SK-N-SH treated with all-trans-retinoic acid at 6 μM for 48 hours (cell line): Measurements from ENCODE around the gene ZNF358.

Experiments
- ATAC-seq: fragments of 200-7000 bp; cut with Tn5 transposase; 3 replicates; pipeline ENCODE4 v1.9.1; 2020; ENCODE audit warnings: mild to moderate bottlenecking, moderate library complexity
- BACH2 ChIP-seq: fragments of 250-450 bp; sonication (Bioruptor Pico); IDR thresholded peaks from 2 replicates; pipeline ENCODE4 v1.9.0; 2021; ENCODE audit warnings: mild to moderate bottlenecking, borderline replicate concordance
- CSDC2 ChIP-seq: fragments of 250-450 bp; sonication (Bioruptor Pico); IDR thresholded peaks from 2 replicates; pipeline ENCODE4 v1.5.0; 2020; ENCODE audit warnings: mild to moderate bottlenecking, moderate library complexity
- ESRRG ChIP-seq: fragments of 250-450 bp; sonication (Bioruptor Pico); IDR thresholded peaks from 2 replicates; pipeline ENCODE4 v1.6.1; 2021; ENCODE audit warnings: mild to moderate bottlenecking
- GLIS3 ChIP-seq: fragments of 250-450 bp; sonication (Bioruptor Pico); IDR thresholded peaks from 2 replicates; pipeline ENCODE4 v1.5.0; 2020; ENCODE audit warnings: mild to moderate bottlenecking, moderate library complexity
- OSR1 ChIP-seq: fragments of 250-450 bp; sonication (Bioruptor Pico); IDR thresholded peaks from 2 replicates; pipeline ENCODE4 v1.8.0; 2022; ENCODE audit warnings: moderate library complexity, mild to moderate bottlenecking, inconsistent platforms
- PATZ1 ChIP-seq: fragments of 250-450 bp; sonication (Bioruptor Pico); IDR thresholded peaks from 2 replicates; pipeline ENCODE4 v1.8.0; 2020; ENCODE audit warnings: mild to moderate bottlenecking, moderate library complexity, borderline replicate concordance
- POU6F1 ChIP-seq: fragments of 250-450 bp; sonication (Bioruptor Pico); IDR thresholded peaks from 2 replicates; pipeline ENCODE4 v1.8.0; 2021; ENCODE audit warnings: low read depth, mild to moderate bottlenecking, moderate library complexity, borderline replicate concordance
- PPARA ChIP-seq: fragments of 250-450 bp; sonication (Bioruptor Pico); IDR thresholded peaks from 2 replicates; pipeline ENCODE4 v1.5.0; 2020; ENCODE audit warnings: mild to moderate bottlenecking, borderline replicate concordance
- RARB ChIP-seq: fragments of 250-450 bp; sonication (Bioruptor Pico); IDR thresholded peaks from 2 replicates; pipeline ENCODE4 v1.8.0; 2021; ENCODE audit warnings: mild to moderate bottlenecking, moderate library complexity
- TCF4 ChIP-seq: fragments of 250-450 bp; sonication (Bioruptor Pico); IDR thresholded peaks from 2 replicates; pipeline ENCODE4 v1.8.0; 2021; ENCODE audit warnings: mild to moderate bottlenecking, moderate library complexity, borderline replicate concordance
- TOX ChIP-seq: fragments of 250-450 bp; sonication (Bioruptor Pico); IDR thresholded peaks from 2 replicates; pipeline ENCODE4 v1.8.0; 2021; ENCODE audit warnings: mild to moderate bottlenecking, moderate library complexity, borderline replicate concordance
- ZC3H10 ChIP-seq: fragments of 250-450 bp; sonication (Bioruptor Pico); IDR thresholded peaks from 2 replicates; pipeline ENCODE4 v1.5.1; 2021; ENCODE audit warnings: mild to moderate bottlenecking, moderate library complexity
- ZFP3 ChIP-seq: fragments of 250-450 bp; sonication (Bioruptor Pico); IDR thresholded peaks from 2 replicates; pipeline ENCODE4 v1.5.0; 2020; ENCODE audit warnings: mild to moderate bottlenecking, moderate library complexity
- ZFP30 ChIP-seq: fragments of 450-650 bp; formaldehyde crosslinking; IDR thresholded peaks from 2 replicates; pipeline ENCODE4 v1.5.0; 2022; ENCODE audit warnings: mild to moderate bottlenecking, moderate library complexity
- ZNF565 ChIP-seq: fragments of 450-650 bp; formaldehyde crosslinking; conservative IDR thresholded peaks from 2 replicates; pipeline ENCODE4 v1.5.0; 2020; ENCODE audit warnings: low read depth, mild to moderate bottlenecking, moderate library complexity
- ZNF70 ChIP-seq: fragments of 450-650 bp; formaldehyde crosslinking; IDR thresholded peaks from 2 replicates; pipeline ENCODE4 v1.5.0; 2020; ENCODE audit warnings: mild to moderate bottlenecking, moderate library complexity
- ZNF8 ChIP-seq: fragments of 450-650 bp; formaldehyde crosslinking; IDR thresholded peaks from 2 replicates; pipeline ENCODE4 v1.5.0; 2020; ENCODE audit warnings: mild to moderate bottlenecking, moderate library complexity
- TF ChIP-seq, protein P1 (sequence below): fragments of 250-450 bp; sonication (Bioruptor Pico); IDR thresholded peaks from 2 replicates; pipeline ENCODE4 v1.5.0; 2020; ENCODE audit warnings: mild to moderate bottlenecking, moderate library complexity
- TF ChIP-seq, protein P2 (sequence below): fragments of 250-450 bp; sonication (Bioruptor Pico); IDR thresholded peaks from 2 replicates; pipeline ENCODE4 v1.5.1; 2020; ENCODE audit warnings: low read depth, mild to moderate bottlenecking, moderate library complexity
- TF ChIP-seq, protein P3 (sequence below): fragments of 250-450 bp; sonication (Bioruptor Pico); IDR thresholded peaks from 2 replicates; pipeline ENCODE4 v1.5.1; 2021; ENCODE audit warnings: mild to moderate bottlenecking, moderate library complexity

ZNF358 gene

GRCh38 chr19:7558667-7559066, 42.8 kb downstream of the ZNF358 start (continued):
- TF ChIP-seq TCF4 (CRISPR knock-in tag): no peak

GRCh38 chr19:7559102-7559501, 43.2 kb downstream of the ZNF358 start:
- ATAC-seq: no peak
- TF ChIP-seq TCF4 (CRISPR knock-in tag): no peak
- TF ChIP-seq ZNF565 (CRISPR knock-in tag): no peak
- no peak for TF ChIP-seq POU6F1 (CRISPR knock-in tag)
- TF ChIP-seq ESRRG (CRISPR knock-in tag): no peak
- no peak for TF ChIP-seq ZFP30 (CRISPR knock-in tag)
- TF ChIP-seq PPARA: no peak
- TF ChIP-seq CSDC2: no peak
- TF ChIP-seq ZNF70 (CRISPR knock-in tag): no peak
- TF ChIP-seq, protein P1, sequence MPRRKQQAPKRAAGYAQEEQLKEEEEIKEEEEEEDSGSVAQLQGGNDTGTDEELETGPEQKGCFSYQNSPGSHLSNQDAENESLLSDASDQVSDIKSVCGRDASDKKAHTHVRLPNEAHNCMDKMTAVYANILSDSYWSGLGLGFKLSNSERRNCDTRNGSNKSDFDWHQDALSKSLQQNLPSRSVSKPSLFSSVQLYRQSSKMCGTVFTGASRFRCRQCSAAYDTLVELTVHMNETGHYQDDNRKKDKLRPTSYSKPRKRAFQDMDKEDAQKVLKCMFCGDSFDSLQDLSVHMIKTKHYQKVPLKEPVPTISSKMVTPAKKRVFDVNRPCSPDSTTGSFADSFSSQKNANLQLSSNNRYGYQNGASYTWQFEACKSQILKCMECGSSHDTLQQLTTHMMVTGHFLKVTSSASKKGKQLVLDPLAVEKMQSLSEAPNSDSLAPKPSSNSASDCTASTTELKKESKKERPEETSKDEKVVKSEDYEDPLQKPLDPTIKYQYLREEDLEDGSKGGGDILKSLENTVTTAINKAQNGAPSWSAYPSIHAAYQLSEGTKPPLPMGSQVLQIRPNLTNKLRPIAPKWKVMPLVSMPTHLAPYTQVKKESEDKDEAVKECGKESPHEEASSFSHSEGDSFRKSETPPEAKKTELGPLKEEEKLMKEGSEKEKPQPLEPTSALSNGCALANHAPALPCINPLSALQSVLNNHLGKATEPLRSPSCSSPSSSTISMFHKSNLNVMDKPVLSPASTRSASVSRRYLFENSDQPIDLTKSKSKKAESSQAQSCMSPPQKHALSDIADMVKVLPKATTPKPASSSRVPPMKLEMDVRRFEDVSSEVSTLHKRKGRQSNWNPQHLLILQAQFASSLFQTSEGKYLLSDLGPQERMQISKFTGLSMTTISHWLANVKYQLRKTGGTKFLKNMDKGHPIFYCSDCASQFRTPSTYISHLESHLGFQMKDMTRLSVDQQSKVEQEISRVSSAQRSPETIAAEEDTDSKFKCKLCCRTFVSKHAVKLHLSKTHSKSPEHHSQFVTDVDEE (CRISPR knock-in tag): no peak
- TF ChIP-seq, protein P2, sequence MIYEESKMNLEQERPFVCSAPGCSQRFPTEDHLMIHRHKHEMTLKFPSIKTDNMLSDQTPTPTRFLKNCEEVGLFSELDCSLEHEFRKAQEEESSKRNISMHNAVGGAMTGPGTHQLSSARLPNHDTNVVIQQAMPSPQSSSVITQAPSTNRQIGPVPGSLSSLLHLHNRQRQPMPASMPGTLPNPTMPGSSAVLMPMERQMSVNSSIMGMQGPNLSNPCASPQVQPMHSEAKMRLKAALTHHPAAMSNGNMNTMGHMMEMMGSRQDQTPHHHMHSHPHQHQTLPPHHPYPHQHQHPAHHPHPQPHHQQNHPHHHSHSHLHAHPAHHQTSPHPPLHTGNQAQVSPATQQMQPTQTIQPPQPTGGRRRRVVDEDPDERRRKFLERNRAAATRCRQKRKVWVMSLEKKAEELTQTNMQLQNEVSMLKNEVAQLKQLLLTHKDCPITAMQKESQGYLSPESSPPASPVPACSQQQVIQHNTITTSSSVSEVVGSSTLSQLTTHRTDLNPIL: no peak
- no peak for TF ChIP-seq PATZ1 (CRISPR knock-in tag)
- TF ChIP-seq GLIS3 (CRISPR knock-in tag): no peak
- no peak for TF ChIP-seq RARB (CRISPR knock-in tag)
- no peak for TF ChIP-seq OSR1 (CRISPR knock-in tag)
- no peak for TF ChIP-seq ZNF8 (CRISPR knock-in tag)
- no peak for TF ChIP-seq BACH2 (CRISPR knock-in tag)
- TF ChIP-seq, all 23 proteins: peak for 0

GRCh38 chr19:7560255-7560654, 44.4 kb downstream of the ZNF358 start:
- ATAC-seq: no peak
- TF ChIP-seq ZC3H10: no peak
- no peak for TF ChIP-seq PPARA
- TF ChIP-seq ESRRG (CRISPR knock-in tag): no peak

DNA sequence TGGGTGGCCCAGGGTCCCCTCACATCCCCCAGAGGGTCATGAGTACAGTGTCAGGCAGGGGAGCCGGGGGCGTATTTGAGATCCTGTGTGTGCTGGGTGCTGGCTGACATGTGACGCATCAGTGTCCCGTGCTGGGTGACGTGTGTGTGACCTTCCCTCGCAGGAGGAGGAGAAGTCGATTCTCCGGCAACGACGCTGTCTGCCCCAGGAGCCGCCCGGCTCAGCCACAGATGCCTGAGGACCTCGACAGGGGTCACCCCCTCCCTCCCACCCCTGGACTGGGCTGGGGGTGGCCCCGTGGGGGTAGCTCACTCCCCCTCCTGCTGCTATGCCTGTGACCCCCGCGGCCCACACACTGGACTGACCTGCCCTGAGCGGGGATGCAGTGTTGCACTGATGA, 45.4 kb downstream of the ZNF358 start:
- ATAC-seq: no peak
- no peak for TF ChIP-seq OSR1 (CRISPR knock-in tag)
- TF ChIP-seq, protein P1 (CRISPR knock-in tag): no peak
- TF ChIP-seq ZFP3 (CRISPR knock-in tag): no peak
- no peak for TF ChIP-seq TOX (CRISPR knock-in tag)
- TF ChIP-seq, protein P3, sequence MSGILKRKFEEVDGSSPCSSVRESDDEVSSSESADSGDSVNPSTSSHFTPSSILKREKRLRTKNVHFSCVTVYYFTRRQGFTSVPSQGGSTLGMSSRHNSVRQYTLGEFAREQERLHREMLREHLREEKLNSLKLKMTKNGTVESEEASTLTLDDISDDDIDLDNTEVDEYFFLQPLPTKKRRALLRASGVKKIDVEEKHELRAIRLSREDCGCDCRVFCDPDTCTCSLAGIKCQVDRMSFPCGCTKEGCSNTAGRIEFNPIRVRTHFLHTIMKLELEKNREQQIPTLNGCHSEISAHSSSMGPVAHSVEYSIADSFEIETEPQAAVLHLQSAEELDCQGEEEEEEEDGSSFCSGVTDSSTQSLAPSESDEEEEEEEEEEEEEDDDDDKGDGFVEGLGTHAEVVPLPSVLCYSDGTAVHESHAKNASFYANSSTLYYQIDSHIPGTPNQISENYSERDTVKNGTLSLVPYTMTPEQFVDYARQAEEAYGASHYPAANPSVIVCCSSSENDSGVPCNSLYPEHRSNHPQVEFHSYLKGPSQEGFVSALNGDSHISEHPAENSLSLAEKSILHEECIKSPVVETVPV (CRISPR knock-in tag): no peak
- no peak for TF ChIP-seq ESRRG (CRISPR knock-in tag)
- no peak for TF ChIP-seq GLIS3 (CRISPR knock-in tag)
